HCT116 (cell line): ENCODE measurements around the gene C1QB.

Experiments
- ATF3 ChIP-seq: IDR thresholded peaks from 2 replicates; pipeline ENCODE4 v1.6.1; 2012
- CEBPB ChIP-seq: IDR thresholded peaks from 2 replicates; pipeline ENCODE4 v1.6.1; 2012; ENCODE audit warnings: low read depth
- CTCF ChIP-seq, 3 experiments: fragments of 200-600 bp in 1 of 3; sonication (generic) in 1 of 3; IDR thresholded peaks in 2 of 3; conservative IDR thresholded peaks in 1 of 3; 2 replicates each; pipeline ENCODE4 v1.5.1; 2012 to 2017; ENCODE audit warnings: low read depth in 2 of 3, low read length in 2 of 3, antibody characterized with exemption in 1 of 3, borderline replicate concordance in 1 of 3, control low read depth in 1 of 3, mild to moderate bottlenecking in 1 of 3, mixed read lengths in 1 of 3, mixed run types in 1 of 3, moderate library complexity in 1 of 3; ENCODE audit not compliant: insufficient read depth in 1 of 3
- EGR1 ChIP-seq: IDR thresholded peaks from 2 replicates; pipeline ENCODE4 v1.6.1; 2012; ENCODE audit warnings: low read depth
- EZH2phosphoT487 ChIP-seq: fragments of 200-600 bp; IDR thresholded peaks from 2 replicates; pipeline ENCODE4 v1.6.1; 2018; ENCODE audit warnings: antibody characterized with exemption, borderline replicate concordance
- POLR2A ChIP-seq: IDR thresholded peaks from 2 replicates; pipeline ENCODE4 v1.7.0; 2011; ENCODE audit warnings: borderline replicate concordance; ENCODE audit not compliant: insufficient read depth, insufficient read length; ENCODE audit errors: extremely low read depth
- POLR2AphosphoS5 ChIP-seq: IDR thresholded peaks from 2 replicates; pipeline ENCODE4 v1.6.1; 2011; ENCODE audit warnings: mild to moderate bottlenecking, low read depth, low read length, moderate library complexity
- SIN3A ChIP-seq: IDR thresholded peaks from 2 replicates; pipeline ENCODE4 v1.6.1; 2012; ENCODE audit warnings: low read depth
- SP1 ChIP-seq: IDR thresholded peaks from 2 replicates; pipeline ENCODE4 v1.6.1; 2012; ENCODE audit warnings: low read depth
- TCF7L2 ChIP-seq: IDR thresholded peaks from 2 replicates; pipeline ENCODE4 v1.7.0; 2011; ENCODE audit warnings: borderline replicate concordance, inconsistent platforms; ENCODE audit not compliant: insufficient read depth, insufficient read length; ENCODE audit errors: extremely low read depth

- TF ChIP-seq SP1, result no peak
- TF ChIP-seq POLR2A, result no peak
- TF ChIP-seq POLR2AphosphoS5, result no peak
- TF ChIP-seq SIN3A, result no peak
- no peak for TF ChIP-seq CEBPB
- no peak for TF ChIP-seq EGR1
- TF ChIP-seq ATF3, result no peak
- TF ChIP-seq CTCF (IDR thresholded peaks at IDR 0.05 in 2 of 3, conservative IDR thresholded peaks at IDR 0.05 in 1 of 3; ENCODE audit: borderline replicate concordance in 1 of 3, insufficient read depth in 1 of 3, low read depth in 2 of 3, low read length in 2 of 3), result no peak
- TF ChIP-seq EZH2phosphoT487, result no peak
- no peak for TF ChIP-seq TCF7L2
Measured at GRCh38 chr1:22674410-22674749, 21.3 kb downstream of the C1QB start.
